GM23248 (cell line): ENCODE measurements around the gene SRF.

Experiments used
- EZH2 ChIP-seq: fragments of 200-600 bp; sonication (generic); IDR thresholded peaks from 2 replicates; pipeline ENCODE4 v1.6.1; 2018; ENCODE audit warnings: antibody characterized with exemption, mild to moderate bottlenecking; ENCODE audit not compliant: insufficient read depth, poor library complexity, severe bottlenecking
- EZH2phosphoT487 ChIP-seq: fragments of 200-600 bp; sonication (generic); IDR thresholded peaks from 2 replicates; pipeline ENCODE4 v1.6.1; 2018; ENCODE audit warnings: antibody characterized with exemption, moderate library complexity, mild to moderate bottlenecking, low read depth; ENCODE audit not compliant: insufficient read depth

GRCh38 chr6:43130429-43130828 lies 40.6 kb upstream of the SRF start:
- TF ChIP-seq EZH2 = no peak
- no peak for TF ChIP-seq EZH2phosphoT487
